Measurements from ENCODE around the gene LDHAL6B.

LDHAL6B gene

GRCh38 chr15:59178151-59178695 lies 28.4 kb upstream of the LDHAL6B start:
- DNase-seq = no peak

GRCh38 chr15:59179717-59180116 lies 26.9 kb upstream of the LDHAL6B start:
- no peak for DNase-seq

- DNase-seq = no peak
Observed at GRCh38 chr15:59180945-59181600, 25.6 kb upstream of the LDHAL6B start.

GRCh38 chr15:59185725-59186124 lies 20.9 kb upstream of the LDHAL6B start:
- no peak for DNase-seq

- no peak for DNase-seq
Observed at GRCh38 chr15:59186501-59186900, 20.1 kb upstream of the LDHAL6B start.

DNA sequence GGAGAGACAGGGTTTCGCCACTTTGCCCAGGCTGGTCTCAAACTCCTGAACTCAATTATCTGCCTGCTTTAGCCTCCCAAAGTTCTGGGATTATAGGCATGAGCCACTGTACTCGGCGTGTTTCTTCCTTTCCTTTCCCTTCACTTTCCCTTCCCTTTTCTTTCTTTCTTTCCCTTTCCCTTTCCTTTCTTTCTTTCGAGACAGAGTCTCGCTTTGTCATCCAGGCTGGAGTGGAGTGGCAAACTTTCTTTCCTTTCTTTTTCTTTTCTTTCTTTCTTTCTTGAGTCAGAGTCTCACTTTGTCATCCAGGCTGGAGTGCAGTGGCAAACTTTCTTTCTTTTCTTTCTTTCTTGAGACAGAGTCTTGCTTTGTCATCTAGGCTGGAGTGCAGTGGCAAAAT lies 17.4 kb upstream of the LDHAL6B start:
- DNase-seq = no peak

- DNase-seq = no peak
Observed at GRCh38 chr15:59190291-59190690, 16.4 kb upstream of the LDHAL6B start.

DNA sequence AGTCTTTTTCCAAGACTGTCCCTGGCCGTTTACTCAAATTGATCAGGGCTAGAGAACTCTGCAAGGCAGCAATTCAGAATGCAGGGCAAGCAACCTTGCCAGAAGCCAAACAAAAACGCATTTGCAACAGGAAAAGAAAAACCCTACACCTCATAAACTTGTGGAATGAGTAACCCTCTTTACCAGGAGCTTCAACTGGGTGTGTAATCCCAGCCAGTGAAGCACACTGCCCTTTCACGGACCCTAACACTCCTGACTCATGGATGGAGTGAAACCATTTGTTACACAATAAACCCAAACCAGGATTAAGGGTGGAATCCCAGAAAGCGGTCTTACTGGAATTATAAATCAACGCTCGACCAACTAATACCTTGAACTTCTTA lies 14.8 kb upstream of the LDHAL6B start:
- DNase-seq = no peak

- DNase-seq = no peak
Observed at GRCh38 chr15:59194639-59195325, 11.9 kb upstream of the LDHAL6B start.

DNA sequence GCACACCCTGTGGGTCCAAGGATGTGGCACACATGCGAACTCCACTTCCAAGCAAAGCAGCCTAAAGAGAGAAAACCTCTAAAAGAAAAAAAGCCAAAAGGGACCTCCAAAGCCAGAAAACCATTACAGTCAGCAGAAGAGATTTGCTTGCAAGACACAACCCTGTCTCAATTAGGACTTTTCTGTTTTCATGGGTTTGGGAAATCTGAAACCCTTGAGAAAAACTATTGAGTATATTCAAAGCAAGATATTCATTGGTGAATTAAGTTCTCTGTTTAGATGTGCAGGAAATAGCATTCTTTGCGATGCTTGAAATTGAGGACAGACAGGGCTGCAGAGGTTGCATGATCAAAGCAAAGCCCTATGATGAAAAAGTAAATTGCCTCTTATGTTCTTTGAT lies 10.2 kb upstream of the LDHAL6B start:
- DNase-seq = no peak

DNA sequence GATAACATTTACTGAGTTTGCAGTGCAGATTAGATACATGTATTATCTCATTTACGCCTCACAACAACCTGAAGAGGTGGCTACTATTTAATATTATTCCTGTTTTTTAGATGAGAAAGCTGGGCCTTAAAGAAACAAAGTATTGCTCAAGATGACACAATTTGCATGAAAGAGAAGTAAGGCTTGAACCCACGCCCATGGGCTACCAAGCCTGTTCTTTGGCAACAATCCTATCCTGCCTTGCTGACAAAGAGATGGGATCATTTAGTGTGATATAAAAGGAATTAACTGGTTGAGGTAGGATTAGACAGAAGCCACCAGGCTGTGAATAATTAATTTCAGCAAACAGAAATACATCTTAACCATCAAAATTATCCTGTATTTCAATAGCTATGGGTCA lies 9.2 kb upstream of the LDHAL6B start:
- DNase-seq = no peak

DNA sequence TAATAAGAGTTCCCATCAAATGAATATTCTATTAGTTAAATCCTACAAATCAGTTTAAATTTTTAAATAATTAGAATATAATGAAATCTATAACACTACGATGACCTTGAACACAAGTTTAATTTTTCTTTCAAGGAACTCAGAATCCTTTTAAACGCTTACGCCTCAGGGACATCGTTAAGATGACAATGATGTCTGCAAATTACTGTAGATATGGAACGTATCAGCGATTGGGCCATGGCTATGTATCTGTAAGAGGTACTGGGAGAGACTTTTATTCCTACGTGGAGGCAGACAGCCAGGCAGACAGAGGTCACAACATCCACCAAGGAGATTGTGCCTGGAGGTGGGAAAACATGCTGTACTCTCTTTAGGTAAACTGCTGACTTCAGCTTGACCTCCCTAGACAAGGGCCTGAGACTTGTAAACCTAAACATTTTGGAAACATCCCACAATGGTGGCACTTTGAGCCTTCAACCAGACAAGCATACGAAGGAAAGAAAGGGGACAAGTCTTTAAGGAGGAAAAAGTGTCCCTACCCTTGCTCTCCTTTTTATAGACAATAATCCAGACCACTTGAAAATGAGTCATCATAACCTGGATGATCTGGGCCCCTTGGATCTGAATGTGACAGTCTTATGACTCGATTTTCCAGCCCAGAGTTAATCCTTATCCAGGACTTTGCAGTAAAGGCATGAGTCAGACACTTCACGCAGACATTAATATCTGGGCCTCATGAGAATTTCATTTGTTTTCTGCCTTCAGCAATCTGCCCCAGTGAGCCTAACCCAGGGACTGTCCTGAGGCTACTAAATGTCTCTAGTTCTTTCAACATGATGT lies 6.8 kb upstream of the LDHAL6B start:
- DNase-seq = no peak

- no peak for DNase-seq
Observed at GRCh38 chr15:59200560-59200959, 6.1 kb upstream of the LDHAL6B start.

- no peak for DNase-seq
Observed at GRCh38 chr15:59203008-59203407, 3.6 kb upstream of the LDHAL6B start.

DNA sequence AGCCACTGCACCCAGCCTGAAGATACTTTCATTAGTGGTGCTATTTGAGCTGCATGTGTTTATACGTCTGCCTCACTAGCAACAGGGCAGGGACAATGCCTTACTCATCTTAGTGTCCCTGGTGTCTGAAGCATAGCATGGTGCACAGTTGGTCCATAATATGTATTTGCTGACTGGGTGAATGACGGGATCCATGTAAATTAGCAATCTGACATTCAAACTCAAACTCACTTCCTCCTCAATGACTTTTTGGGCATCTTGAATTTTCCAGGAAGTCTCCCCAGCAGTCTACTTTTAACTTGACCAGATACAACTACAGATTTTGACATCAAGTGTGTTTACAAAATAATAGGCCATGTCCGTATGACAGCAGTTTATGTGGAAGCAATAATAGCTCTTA lies 3.0 kb upstream of the LDHAL6B start:
- no peak for DNase-seq

DNA sequence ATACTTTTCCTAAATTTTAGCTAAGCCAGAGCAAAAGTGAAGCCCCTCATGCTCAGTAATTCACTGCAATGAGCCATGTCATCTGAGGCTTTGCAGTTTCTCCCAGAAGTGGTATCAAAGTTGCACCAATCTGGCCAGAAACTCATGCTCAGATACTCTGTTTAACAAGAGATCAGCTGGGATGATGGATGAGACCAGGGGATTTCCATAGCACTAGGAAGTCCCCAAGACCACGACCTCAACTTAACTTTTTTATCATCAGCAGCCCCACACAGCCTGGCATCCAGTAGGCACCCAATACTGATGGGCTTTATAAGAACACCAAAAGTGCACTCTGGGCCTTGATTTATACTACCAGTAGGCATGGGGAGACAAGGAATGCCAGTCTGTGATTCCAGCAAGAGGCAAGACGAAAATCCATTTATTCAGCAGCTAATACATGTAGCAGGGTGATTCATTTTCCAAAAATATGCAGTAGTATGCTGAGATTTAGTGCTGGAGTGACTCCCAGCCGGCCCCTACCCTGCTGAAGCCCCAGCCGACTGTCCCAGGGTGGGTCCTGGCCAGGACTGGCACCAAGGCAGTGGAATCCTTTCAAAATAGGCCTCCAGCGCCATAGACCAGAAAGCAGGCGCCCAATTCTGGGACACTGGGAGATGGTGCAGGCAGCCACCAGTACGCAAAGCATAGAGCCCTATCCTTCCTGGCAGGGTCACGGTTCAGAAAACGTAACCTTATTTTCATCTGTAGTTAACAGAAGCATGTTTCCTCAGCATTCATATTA lies 612 bp upstream of the LDHAL6B start:
- DNase-seq = no peak

DNA sequence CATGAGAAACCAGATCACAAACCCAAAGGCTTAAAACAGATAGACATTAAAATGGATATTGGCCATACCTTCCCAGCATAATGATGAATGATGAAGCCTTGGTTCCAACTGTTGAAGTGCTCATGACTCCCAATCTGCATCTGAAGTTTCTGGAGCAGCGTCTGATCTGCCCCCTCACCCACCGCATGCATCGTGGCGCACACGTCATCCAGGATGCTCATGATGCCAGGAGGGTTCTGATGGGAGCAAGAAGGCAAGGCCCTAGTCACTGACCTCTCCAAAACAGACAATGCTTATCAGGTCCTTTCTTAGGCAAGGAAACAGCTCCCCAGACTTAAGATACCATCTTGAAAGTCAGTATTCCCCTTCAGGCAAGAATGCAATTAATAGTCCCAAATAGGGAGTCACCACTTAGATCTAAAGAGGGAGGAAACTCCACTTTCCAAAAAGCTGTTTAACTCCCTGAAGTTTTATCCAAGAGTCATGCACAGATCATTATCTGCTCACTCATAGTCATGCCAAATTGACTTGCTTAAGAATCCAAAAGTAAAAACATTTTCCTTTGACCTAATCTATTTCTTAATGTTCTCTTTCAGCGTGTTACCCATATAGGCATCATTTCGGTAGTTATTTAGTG lies 2.1 kb downstream of the LDHAL6B start:
- no peak for DNase-seq

DNA sequence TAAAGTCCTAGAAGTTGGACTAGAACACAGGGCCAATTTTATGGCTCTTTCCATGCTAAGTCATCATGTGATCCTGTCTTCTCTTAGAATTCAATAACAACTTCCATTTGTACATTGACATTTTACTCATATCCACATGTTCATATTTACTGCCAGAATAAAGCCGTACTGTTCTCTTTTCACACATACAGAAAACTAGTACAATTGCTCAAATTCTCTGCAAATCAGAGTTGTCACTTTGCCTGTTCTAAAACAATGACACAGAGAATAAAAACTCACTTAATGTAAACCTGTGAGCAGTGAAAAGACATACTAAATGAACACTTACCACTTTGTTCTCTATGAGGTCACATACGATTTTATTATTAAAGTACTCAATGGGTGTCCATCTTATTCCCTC lies 3.5 kb downstream of the LDHAL6B start:
- DNase-seq = no peak

GRCh38 chr15:59216911-59217310 lies 10.3 kb downstream of the LDHAL6B start:
- no peak for DNase-seq

DNA sequence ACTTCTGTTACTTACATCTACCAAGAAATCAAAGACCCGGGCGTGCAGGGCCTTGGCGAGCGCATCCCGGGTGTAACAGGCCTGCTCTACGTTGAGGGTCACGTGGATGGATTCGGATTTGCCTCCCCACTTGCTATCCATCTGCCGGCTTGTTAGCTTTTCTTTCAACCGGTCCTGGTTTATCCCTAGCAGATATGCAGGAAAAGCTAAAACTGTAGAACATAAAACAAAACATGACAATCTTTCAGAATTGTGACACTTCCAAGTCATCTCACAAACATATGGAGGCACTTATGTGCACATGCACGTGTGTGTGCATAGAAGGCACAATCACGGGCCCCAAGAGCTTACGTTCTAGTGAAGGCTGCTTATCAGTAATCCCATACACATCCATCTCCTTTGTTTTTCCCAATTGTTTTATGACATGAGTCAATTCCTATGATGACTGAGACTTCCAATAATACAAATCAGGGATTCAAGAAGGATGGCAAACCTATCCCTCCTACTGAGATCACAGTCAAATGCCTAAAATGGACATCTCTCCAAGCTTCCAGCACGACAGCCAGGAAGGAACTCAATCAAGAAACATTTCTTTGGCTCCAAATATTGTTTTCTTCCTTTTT lies 11.3 kb downstream of the LDHAL6B start:
- no peak for DNase-seq

DNA sequence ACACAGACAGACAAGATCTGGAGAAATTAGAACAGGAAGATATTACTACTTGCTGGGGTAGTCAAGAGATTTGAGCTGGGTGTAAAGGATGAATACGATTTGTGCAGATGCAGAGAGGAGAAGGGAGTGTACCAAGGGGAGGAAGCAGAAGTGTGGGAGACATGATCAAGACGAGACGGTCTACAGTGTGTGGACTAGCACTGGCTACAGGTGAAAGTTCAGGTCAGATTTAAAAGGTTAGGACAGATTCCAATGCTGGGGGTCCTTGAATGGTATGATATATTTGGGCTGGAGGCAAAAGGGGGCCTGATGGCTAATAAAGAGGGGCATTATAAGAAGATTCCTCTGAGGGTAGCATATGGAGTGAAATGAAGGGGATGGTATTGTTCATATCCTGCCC lies 12.1 kb downstream of the LDHAL6B start:
- DNase-seq = no peak

All from NCI-H1105 (cell line).